Activated T-helper 1 cell treated with anti-CD3 and anti-CD28 coated beads, Interleukin-2, amount 50 U/mL, for 16 hours (primary cell): ENCODE measurements around the gene CRTC2.

Experiments used
- DNase-seq, 2 donors: peaks; one replicate each; pipeline ENCODE4 v3.0.0-alpha.2; 2020; ENCODE audit warnings: low read depth in 1 of 2, low spot score in 1 of 2

The CRTC2 gene

GRCh38 chr1:153951183-153951582, 7.2 kb downstream of the CRTC2 start:
- DNase-seq = no peak

GRCh38 chr1:153946622-153947241, 11.7 kb downstream of the CRTC2 start, which contains the start of gene DENND4B:
Gene DENND4B, minus strand, starts transcription at chr1:153946718. Its CDS starts 2,344 bp downstream, at chr1:153944374.
- DNase-seq = peak; percentile 52 to 70

- peak; percentile 39 to 51 for DNase-seq
Observed at GRCh38 chr1:153945795-153946621, 12.4 kb downstream of the CRTC2 start.

GRCh38 chr1:153945131-153945794, 13.1 kb downstream of the CRTC2 start:
- peak; percentile 54 to 60 for DNase-seq

- no peak for DNase-seq
Observed at GRCh38 chr1:153944827-153945117, 13.6 kb downstream of the CRTC2 start.

- DNase-seq = no peak
Observed at GRCh38 chr1:153944005-153944826, 14.2 kb downstream of the CRTC2 start.

- no peak for DNase-seq
Observed at GRCh38 chr1:153942766-153943549, 15.5 kb downstream of the CRTC2 start.

GRCh38 chr1:153941826-153942725, 16.3 kb downstream of the CRTC2 start:
- DNase-seq = no peak

GRCh38 chr1:153940756-153941155, 17.7 kb downstream of the CRTC2 start:
- DNase-seq = no peak

- DNase-seq = no peak
Observed at GRCh38 chr1:153939476-153939875, 18.9 kb downstream of the CRTC2 start.

GRCh38 chr1:153938996-153939395, 19.4 kb downstream of the CRTC2 start:
- DNase-seq = no peak

- DNase-seq = no peak
Observed at GRCh38 chr1:153937331-153937730, 21.1 kb downstream of the CRTC2 start.

GRCh38 chr1:153936011-153936802, 22.2 kb downstream of the CRTC2 start:
- no peak for DNase-seq

GRCh38 chr1:153934746-153935145, 23.7 kb downstream of the CRTC2 start:
- DNase-seq = no peak

GRCh38 chr1:153933955-153934354, 24.5 kb downstream of the CRTC2 start:
- DNase-seq = no peak

- DNase-seq = no peak
Observed at GRCh38 chr1:153933430-153933829, 25.0 kb downstream of the CRTC2 start.

GRCh38 chr1:153932156-153933131, 26.0 kb downstream of the CRTC2 start:
- DNase-seq = no peak
